CD4-positive, alpha-beta T cell treated with Interleukin-6 at 100 ng/mL for 8 hours (primary cell): ENCODE measurements around the gene SAE1.

ENCODE experiments used
- DNase-seq: peaks from one replicate; pipeline ENCODE4 v3.0.0-alpha.2; 2020; ENCODE audit warnings: mixed read lengths, low spot score

The SAE1 gene

GRCh38 chr19:47106821-47107201 is 23.8 kb upstream of the SAE1 start:
- DNase-seq: no peak

DNA sequence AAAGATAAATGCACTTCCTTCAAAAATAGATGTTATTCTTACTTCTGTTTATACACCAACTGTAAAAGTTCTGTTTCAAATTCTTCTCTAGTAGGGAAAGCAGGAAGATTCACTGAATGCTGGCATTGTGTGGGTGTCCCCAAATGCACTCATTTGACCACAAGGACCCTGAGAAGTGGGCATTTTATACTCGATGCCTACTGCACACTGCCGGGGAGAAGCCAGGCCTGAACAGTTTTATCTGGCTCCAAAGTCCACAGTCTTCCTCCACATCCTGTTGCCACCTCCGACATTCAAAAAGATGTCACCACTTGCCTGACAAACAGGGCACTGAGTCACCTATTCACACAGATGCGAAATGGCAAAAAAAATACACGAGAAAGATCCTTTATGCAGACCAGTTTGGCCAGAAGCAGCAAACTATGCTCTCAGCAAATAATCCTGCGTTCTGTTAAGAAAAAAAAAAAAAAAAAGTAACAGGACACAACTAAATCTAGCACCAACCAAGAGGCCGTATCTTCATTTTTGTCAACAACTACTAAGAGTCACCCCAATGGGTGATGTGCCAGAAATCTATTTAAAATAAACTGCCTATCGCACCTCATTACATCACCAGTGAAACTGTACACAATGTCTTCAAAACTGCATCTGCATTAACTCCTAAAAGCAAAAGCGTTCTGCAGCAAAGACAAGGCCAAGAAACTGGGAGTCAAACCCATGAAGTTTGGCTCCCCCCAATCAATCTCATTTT is 23.3 kb upstream of the SAE1 start:
- DNase-seq: peak; percentile 69

DNA sequence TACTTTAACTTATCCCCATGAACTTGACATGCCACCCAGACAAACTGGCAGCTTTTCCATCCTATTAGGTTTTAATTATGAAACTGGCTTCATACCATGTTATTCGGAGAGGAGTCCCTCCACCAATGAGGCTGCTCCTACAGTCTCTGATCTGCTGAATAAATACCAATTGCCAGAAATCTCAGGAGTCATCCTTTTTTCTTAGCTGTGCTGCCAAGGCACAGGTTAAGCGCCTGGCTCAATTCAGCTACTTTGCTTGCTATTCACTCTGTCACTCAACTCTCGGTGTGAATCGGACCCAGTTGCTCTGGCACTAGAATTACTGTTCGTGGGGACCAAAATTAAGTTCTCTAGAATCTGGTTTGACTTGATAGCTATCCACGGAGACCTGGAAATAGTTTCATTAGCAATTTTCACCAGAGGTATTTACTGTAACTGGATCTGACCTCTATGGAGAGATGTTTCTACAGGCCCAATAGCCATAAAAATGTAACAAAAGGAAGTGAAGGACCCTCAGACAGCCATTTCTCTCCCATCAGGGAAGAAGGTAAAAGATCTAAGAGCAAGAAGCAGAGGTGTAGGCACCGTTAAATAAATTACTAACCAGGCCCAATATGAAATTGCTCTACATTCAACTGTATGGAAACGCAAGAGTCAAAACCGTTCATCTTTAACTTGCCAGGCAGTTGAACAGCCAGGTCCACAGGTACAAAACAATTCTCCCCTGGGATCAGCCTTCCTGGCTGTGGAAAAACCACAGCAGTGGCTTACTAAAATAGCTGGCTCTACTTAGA is 22.5 kb upstream of the SAE1 start:
- no peak for DNase-seq

DNA sequence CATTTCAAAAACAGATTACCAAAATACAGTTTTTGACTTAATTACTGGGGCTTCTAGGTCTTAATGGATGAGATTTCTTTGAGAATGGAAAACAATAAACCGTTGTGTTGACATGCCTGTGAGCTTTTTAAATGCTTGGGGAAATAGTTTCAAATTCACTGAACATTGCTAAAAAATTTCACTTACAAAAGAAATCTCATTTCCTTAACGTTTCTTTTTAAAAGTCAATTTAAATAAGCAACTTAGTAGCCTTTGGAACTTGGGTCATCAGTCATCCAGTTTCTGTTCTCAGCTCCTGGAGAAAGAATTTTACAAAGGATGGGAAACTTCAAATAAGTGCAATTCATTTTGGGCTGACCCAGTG is 21.5 kb upstream of the SAE1 start:
- DNase-seq: no peak

GRCh38 chr19:47109541-47110375 is 20.9 kb upstream of the SAE1 start:
- peak; percentile 63 for DNase-seq

- peak; percentile 71 for DNase-seq
These were observed 20.1 kb upstream of the SAE1 start for GRCh38 chr19:47110521-47111005.

GRCh38 chr19:47111006-47111621 is 19.5 kb upstream of the SAE1 start:
- DNase-seq: peak; percentile 39

GRCh38 chr19:47111682-47112165 is 18.9 kb upstream of the SAE1 start:
- peak; percentile 12 for DNase-seq

- DNase-seq: peak; percentile 94
These were observed 18.3 kb upstream of the SAE1 start for GRCh38 chr19:47112166-47112996.

GRCh38 chr19:47112997-47113849 is 17.4 kb upstream of the SAE1 start, which contains the start of gene ZC3H4:
Gene ZC3H4, minus strand, starts transcription at chr19:47113776. Its CDS starts 1,192 bp downstream, at chr19:47112584.
- peak; percentile 100 for DNase-seq

- DNase-seq: no peak
These were observed 16.6 kb upstream of the SAE1 start for GRCh38 chr19:47113850-47114651.

DNA sequence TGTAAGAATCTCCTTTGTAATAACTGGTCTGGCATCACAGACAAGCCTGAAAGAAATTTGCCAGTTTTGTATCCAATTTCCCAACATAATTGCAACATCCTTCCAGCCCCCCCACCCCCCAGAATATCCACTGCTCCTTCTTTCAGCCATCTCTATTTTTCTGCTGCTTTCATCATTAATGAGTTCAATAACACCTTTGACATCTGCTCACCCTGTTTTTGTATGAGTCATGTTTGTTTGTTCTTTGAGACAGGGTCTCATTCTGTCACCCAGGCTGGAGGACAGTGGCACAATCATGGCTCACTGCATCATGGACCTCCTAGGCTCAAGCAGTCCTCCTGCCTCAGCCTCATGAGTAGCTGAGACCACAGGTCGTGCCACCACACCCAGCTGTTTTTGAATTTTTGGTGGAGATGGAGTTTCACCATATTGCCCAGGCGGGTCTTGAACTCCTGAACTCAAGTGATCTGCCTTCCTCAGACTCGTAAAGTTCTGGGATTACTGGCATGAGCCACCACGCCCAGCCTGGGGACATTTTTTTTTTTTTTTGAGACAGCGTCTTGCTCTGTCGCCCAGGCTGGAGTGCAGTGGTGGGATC is 10.1 kb upstream of the SAE1 start:
- no peak for DNase-seq

DNA sequence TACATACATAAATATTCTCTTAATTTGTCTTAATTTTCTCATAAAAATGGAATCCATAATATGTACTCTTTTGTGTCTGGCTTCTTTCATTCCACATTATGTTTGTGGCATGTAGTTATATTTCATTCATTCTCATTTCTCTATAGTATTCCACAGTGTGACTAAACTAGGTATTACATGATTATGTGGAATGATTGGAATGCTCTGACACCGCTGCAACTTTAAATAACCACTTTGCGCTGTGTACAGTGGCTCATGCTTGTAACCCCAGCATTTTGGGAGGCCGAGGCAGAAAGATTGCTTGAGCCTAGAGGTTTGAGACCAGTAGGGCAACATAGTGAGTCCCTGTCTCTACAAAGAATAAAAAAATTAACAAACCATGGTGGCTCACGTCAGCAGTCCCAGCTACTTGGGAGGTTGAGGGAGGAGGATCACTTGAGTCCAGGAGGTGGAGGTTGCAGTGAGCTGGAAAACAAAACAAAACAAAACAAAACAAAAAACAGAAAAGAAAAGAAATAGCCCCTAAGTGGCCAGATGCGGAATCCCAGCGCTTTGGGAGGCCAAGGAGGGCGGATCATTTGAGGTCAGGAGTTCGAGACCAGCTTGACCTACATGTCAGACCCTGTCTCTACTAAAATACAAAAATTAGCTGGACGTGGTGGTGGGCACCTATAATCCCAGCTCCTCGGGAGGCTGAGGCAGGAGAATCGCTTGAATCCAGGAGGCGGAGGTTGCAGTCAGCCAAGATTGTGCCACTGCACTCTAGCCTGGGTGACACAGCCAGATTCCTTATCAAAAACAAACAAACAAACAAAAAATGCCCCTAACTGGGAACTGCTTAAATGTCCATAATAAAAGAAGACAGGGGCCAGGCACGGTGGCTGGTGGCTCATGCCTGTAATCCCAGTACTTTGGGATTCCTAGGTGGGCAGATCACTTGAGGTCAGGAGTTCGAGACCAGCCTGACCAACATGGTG is 8.0 kb upstream of the SAE1 start:
- DNase-seq: no peak

- DNase-seq: no peak
These were observed 7.2 kb upstream of the SAE1 start for GRCh38 chr19:47123406-47123805.

- DNase-seq: peak; percentile 59
These were observed 5.5 kb upstream of the SAE1 start for GRCh38 chr19:47124937-47125668.

- DNase-seq: no peak
These were observed 5.0 kb upstream of the SAE1 start for GRCh38 chr19:47125669-47125938.

DNA sequence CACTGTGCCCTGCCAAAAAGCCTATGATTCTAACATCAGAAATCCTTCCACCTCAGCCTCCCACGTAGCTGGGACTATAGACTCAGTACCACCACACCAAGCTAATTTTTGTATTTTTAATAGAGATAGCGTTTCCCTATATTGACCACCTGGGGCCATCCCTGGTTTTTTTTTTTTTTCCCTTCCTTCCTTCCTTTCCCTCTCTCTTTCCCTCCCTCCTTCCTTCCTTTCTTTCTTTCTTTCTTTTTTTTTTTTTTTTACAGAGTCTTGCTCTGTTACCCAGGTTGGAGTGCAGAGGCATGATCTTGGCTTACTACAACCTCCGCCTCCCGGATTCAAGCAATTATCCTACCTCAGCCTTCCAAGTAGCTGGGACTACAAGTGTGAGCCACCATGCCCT is 1.1 kb upstream of the SAE1 start:
- no peak for DNase-seq
